ENCODE data around the gene MKNK1. TPM values are rescaled to one million over a fixed set of nuclear protein-coding genes. Genes with fewer than 3 reads are reported as not detected.

MKNK1 gene
- total and polyA plus RNA-seq, 7 donors, result 19.3 to 52.6 (median 34.6) TPM

- intact Hi-C loops (cut with DNase I), result loop anchor here (5.0 kb wide), 1 partner anchor 191 kb away; no protein-coding TSS in a partner anchor
- no peaks in the 10 kb centered on the region for H3K4me1 ChIP-seq
- no peak for ATAC-seq
- H3K27ac ChIP-seq, result no peak overlapping the region
- H3K4me3 ChIP-seq, result no peak overlapping the region
- DNase-seq, result no peak
- H3K27me3 ChIP-seq (ENCODE audit: insufficient read depth in 3 of 3, low read length in 2 of 3), result peaks cover 0 to 10% (median 4%) of the 10 kb centered on the region in 3 donors
- no peak for TF ChIP-seq CTCF (IDR thresholded peaks at IDR 0.05)
- WGBS, 3 donors, result 66 to 70% (median 67%) methylated on average over 6 of the region's 6 CpGs
- H3K36me3 ChIP-seq (ENCODE audit: insufficient read depth in 1 of 2, low read depth in 1 of 2), result no peaks in the 10 kb centered on the region
- no peaks in the 10 kb centered on the region for H3K9me3 ChIP-seq
These were observed 73.2 kb downstream of the MKNK1 start for GRCh38 chr1:46530791-46531409.

GRCh38 chr1:46530311-46530710 lies 73.8 kb downstream of the MKNK1 start:
- H3K27me3 ChIP-seq (ENCODE audit: insufficient read depth in 3 of 3, low read length in 2 of 3), result peaks cover 0 to 10% (median 6%) of the 10 kb centered on the region in 3 donors
- H3K4me3 ChIP-seq, result no peak overlapping the region
- no peaks in the 10 kb centered on the region for H3K9me3 ChIP-seq
- WGBS, 3 donors, result 69 to 74% (median 70%) methylated on average over 3 of the region's 3 CpGs
- H3K36me3 ChIP-seq (ENCODE audit: insufficient read depth in 1 of 2, low read depth in 1 of 2), result no peaks in the 10 kb centered on the region
- H3K27ac ChIP-seq, result no peak overlapping the region
- TF ChIP-seq CTCF (IDR thresholded peaks at IDR 0.05), result no peak
- intact Hi-C loops (cut with DNase I), result loop anchor here (5.0 kb wide), 1 partner anchor 192 kb away; no protein-coding TSS in a partner anchor
- ATAC-seq (no peak), DNase-seq (no peak)
- no peaks in the 10 kb centered on the region for H3K4me1 ChIP-seq

- intact Hi-C loops (cut with DNase I), result no loop called here
- Histone ChIP-seq H3K36me3 (ENCODE audit: insufficient read depth in 1 of 2, low read depth in 1 of 2) (no peaks in the 10 kb centered on the region), H3K4me1 (no peaks in the 10 kb centered on the region), H3K4me3 (no peak overlapping the region), H3K27me3 (ENCODE audit: insufficient read depth in 3 of 3, low read length in 2 of 3) (peaks cover 0 to 10% (median 6%) of the 10 kb centered on the region in 3 donors), H3K9me3 (no peaks in the 10 kb centered on the region), H3K27ac (no peak overlapping the region)
- ATAC-seq, result no peak
- WGBS, 3 donors, result 50 to 52% (median 50%) methylated on average over 4 of the region's 4 CpGs
- no peak for TF ChIP-seq CTCF (IDR thresholded peaks at IDR 0.05)
- DNase-seq, result no peak
These were observed 74.9 kb downstream of the MKNK1 start for GRCh38 chr1:46529031-46529630.

GRCh38 chr1:46528297-46528955 lies 75.6 kb downstream of the MKNK1 start:
- Histone ChIP-seq H3K27ac (no peak overlapping the region), H3K9me3 (no peaks in the 10 kb centered on the region), H3K4me3 (no peak overlapping the region), H3K36me3 (ENCODE audit: insufficient read depth in 1 of 2, low read depth in 1 of 2) (no peaks in the 10 kb centered on the region), H3K27me3 (ENCODE audit: insufficient read depth in 3 of 3, low read length in 2 of 3) (peaks cover 0 to 10% (median 6%) of the 10 kb centered on the region in 3 donors), H3K4me1 (no peaks in the 10 kb centered on the region)
- TF ChIP-seq CTCF (IDR thresholded peaks at IDR 0.05), result no peak
- WGBS, 3 donors, result 35 to 40% (median 39%) methylated on average over 11 of the region's 11 CpGs
- intact Hi-C loops (cut with DNase I), result loop anchor here (1.0 kb wide), 4 partner anchors 49 to 122 kb away; no protein-coding TSS in a partner anchor
- ATAC-seq (no peak), DNase-seq (no peak)

All from psoas muscle (tissue), 8 donors.